Measurements from ENCODE around the gene ELF4. TPM values are rescaled to one million over a fixed set of nuclear protein-coding genes. Genes with fewer than 3 reads are reported as not detected.

Gene ELF4
- total and polyA plus RNA-seq, 2 of the 13 experiments (the other 11 are each of a cell fraction or from before 2014, with no cell fraction given) = 1.3 to 2.6 TPM

GRCh38 chrX:130097507-130098209 is 12.6 kb downstream of the ELF4 start (continued):
- TF ChIP-seq ARID4A (CRISPR knock-in tag; IDR thresholded peaks at IDR 0.05; ENCODE audit: borderline replicate concordance) = peak; percentile 28; the same call in 1 of the 2 replicates
- no peak for TF ChIP-seq MZF1 (CRISPR knock-in tag; IDR thresholded peaks at IDR 0.05; ENCODE audit: borderline replicate concordance)
- 0 out of 2 replicates have a peak, but pooled peaks have one; percentile 25 for TF ChIP-seq KDM2A (CRISPR knock-in tag; IDR thresholded peaks at IDR 0.05; ENCODE audit: borderline replicate concordance, low read depth)
- TF ChIP-seq AKNA (CRISPR knock-in tag; IDR thresholded peaks at IDR 0.05; ENCODE audit: borderline replicate concordance) = no peak
- TF ChIP-seq E2F1 (CRISPR knock-in tag; IDR thresholded peaks at IDR 0.05) = no peak
- TF ChIP-seq ZNF704 (CRISPR knock-in tag; IDR thresholded peaks at IDR 0.05; ENCODE audit: borderline replicate concordance) = no peak
- TF ChIP-seq SP1 (IDR thresholded peaks at IDR 0.05) = no peak
- no peak for TF ChIP-seq SP1 (CRISPR knock-in tag; IDR thresholded peaks at IDR 0.05)
- no peak for TF ChIP-seq GRHL1 (CRISPR knock-in tag; conservative IDR thresholded peaks at IDR 0.05)
- TF ChIP-seq ZNF205 (CRISPR knock-in tag; IDR thresholded peaks at IDR 0.05) = no peak
- peak; percentile 23; the same call in 1 of the 2 replicates for TF ChIP-seq GABPA (IDR thresholded peaks at IDR 0.05; ENCODE audit: low read depth, low read length)
- peak; percentile 75 for TF ChIP-seq GABPA (CRISPR knock-in tag; IDR thresholded peaks at IDR 0.05; ENCODE audit: low read depth)
- TF ChIP-seq ZNF496 (CRISPR knock-in tag; IDR thresholded peaks at IDR 0.05; ENCODE audit: insufficient replicate concordance) = no peak

Measured in HepG2 (cell line).